GM10266 (cell line): ENCODE measurements around the gene LKAAEAR1.
"Not testable (repeated sequence)": the region's sequence is repeated elsewhere in the genome, so short reads cannot be mapped to it uniquely, and the experiment has no call there.

Source experiments
- DNase-seq: peaks from one replicate; pipeline ENCODE4 v3.0.0; 2012; ENCODE audit errors: extremely low spot score
- CTCF ChIP-seq: IDR thresholded peaks from 2 replicates; pipeline ENCODE4 v1.5.1; 2012; ENCODE audit warnings: mild to moderate bottlenecking, low read depth; ENCODE audit not compliant: control insufficient read depth, insufficient read depth; ENCODE audit errors: missing control alignments

The LKAAEAR1 gene

DNA sequence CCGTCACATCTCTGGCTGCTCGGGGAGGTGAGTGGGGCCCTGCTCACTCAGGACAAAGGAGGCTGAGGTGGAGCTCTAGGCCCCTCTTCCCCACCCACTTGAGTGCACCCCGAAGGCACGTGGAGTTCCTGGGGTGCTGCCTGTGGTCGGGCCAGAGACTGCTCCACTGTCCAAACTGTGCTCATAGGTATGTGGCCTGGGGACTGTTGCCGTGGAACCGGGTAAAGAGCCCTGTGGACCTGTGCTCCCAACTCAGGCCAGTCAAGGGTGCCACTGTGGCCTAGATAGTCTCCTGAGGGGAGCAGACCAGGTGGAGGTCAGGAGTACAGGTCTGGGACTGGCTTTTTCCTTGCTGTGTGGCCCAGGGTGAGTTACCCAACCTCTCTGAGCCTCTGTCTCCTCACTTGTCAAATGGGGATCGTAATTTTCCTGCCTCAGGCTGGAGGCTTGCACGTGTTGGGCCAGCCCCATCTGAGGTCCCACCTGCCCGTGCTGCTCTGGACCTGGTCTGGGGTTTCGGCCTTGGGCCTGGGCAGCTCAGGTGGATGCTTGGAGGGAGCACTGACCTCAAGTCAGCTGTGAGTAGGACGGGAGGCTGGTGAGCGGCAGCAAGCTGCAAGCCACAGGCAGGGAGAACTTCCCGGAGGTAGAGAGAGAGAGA is 35.6 kb upstream of the LKAAEAR1 start:
- TF ChIP-seq CTCF, result no peak
- no peak for DNase-seq

DNA sequence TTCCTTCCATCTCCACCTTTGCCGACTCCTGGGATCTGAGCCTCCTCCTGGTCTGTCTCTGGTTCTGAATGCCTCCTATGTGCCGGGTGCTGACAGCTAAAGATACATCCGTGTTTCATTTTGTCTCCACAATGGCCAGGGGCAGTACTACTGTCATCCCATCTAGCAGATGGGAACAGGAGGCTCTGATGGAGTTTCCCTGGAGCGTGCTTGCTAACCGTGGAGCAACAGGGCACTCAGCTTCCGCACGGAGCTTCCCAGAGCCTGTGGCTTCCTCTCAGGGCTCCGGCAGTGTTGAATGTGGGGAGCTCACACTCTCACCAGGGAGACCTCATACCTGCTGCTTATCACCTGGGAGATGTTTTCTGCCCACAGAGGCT is 35.1 kb upstream of the LKAAEAR1 start:
- no peak for DNase-seq
- TF ChIP-seq CTCF, result no peak

DNA sequence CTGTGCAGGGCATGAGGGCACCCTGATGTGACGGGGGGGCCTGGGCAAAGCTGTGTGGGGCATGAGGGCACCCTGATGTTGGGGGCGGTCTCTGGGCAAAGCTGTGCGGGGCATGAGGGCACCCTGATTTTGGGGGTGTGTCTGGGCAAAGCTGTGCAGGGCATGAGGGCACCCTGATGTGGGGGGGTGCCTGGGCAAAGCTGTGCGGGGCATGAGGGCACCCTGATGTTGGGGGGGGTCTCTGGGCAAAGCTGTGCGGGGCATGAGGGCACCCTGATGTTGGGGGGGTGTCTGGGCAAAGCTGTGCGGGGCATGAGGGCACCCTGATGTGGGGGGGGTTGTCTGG is 33.2 kb upstream of the LKAAEAR1 start:
- not testable (repeated sequence) for DNase-seq

DNA sequence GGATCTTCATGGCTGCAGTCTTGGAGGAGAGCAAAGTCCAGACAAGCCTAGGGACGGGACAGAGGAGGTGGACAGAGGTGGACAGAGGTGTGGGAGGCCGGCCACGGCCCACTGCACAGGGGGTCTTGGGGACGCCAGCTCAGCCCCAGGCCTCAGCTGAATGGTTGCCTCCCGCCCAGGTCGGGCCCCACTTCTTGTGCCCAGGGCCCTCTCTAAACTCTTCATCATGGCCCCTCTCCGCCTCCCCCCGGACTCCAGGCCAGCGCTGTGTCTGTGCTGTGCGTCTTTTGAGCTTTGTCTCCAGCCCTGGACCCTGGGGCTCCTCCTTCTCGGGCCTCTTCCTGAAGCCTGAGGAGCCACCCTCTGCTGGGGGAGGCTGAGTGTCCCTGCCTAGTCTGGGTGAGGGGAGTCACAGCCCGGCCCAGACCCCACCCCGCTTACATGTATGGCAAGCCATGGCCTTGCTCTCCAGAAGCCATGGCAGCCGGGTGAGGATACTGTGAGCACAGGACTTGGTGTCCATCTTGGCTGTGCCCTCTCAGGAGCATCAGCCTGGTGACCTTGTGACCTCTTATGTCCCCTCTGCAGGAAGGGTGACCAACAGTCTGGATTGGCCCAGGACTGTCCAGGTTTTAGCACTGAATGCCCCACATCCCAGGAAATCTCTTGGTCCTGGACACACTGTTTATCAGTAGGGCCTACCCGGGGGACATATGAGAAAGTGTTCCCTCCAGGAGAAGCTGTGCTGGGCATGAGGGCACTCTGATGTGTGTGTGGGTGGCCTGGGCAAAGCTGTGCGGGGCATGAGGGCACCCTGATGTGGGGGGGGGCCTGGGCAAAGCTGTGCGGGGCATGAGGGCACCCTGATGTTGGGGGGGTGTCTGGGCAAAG is 32.6 kb upstream of the LKAAEAR1 start:
- DNase-seq, result no peak
- TF ChIP-seq CTCF, result no peak

- no peak for DNase-seq
- no peak for TF ChIP-seq CTCF
Observed at GRCh38 chr20:64116016-64116415, 31.8 kb upstream of the LKAAEAR1 start.

- DNase-seq, result no peak
- no peak for TF ChIP-seq CTCF
Observed at GRCh38 chr20:64115171-64115911, 31.1 kb upstream of the LKAAEAR1 start.

- no peak for TF ChIP-seq CTCF
- no peak for DNase-seq
Observed at GRCh38 chr20:64114356-64114971, 30.3 kb upstream of the LKAAEAR1 start.
